Adipocyte (in vitro differentiated cells): ENCODE data around the gene PRM1.

Experiments used
- DNase-seq: peaks from one replicate; pipeline ENCODE4 v3.0.0-alpha.2; 2015; ENCODE audit warnings: low read depth
- H3K27me3 ChIP-seq: replicated peaks from 2 replicates; pipeline ENCODE4 v1.7.0; 2013; ENCODE audit warnings: mild to moderate bottlenecking, low read length, moderate library complexity; ENCODE audit not compliant: control insufficient read depth, insufficient read depth
- H3K36me3 ChIP-seq: 2 replicates; pipeline ENCODE4 v1.7.0; 2013; ENCODE audit warnings: low read length, mild to moderate bottlenecking, moderate library complexity; ENCODE audit not compliant: control insufficient read depth, insufficient read depth, severe bottlenecking
- H3K4me1 ChIP-seq: 2 replicates; pipeline ENCODE4 v1.7.0; 2013; ENCODE audit warnings: mild to moderate bottlenecking, low read length, moderate library complexity; ENCODE audit not compliant: control insufficient read depth, insufficient read depth
- H3K4me3 ChIP-seq: 2 replicates; pipeline ENCODE4 v1.7.0; 2013; ENCODE audit warnings: mild to moderate bottlenecking, low read length, moderate library complexity
- H3K9ac ChIP-seq: 2 replicates; pipeline ENCODE4 v1.7.0; 2013; ENCODE audit warnings: mild to moderate bottlenecking, low read length, moderate library complexity
- H3K9me3 ChIP-seq: 2 replicates; pipeline ENCODE4 v1.7.0; 2013; ENCODE audit warnings: mild to moderate bottlenecking, low read length, moderate library complexity; ENCODE audit not compliant: control insufficient read depth

PRM1 gene

DNA sequence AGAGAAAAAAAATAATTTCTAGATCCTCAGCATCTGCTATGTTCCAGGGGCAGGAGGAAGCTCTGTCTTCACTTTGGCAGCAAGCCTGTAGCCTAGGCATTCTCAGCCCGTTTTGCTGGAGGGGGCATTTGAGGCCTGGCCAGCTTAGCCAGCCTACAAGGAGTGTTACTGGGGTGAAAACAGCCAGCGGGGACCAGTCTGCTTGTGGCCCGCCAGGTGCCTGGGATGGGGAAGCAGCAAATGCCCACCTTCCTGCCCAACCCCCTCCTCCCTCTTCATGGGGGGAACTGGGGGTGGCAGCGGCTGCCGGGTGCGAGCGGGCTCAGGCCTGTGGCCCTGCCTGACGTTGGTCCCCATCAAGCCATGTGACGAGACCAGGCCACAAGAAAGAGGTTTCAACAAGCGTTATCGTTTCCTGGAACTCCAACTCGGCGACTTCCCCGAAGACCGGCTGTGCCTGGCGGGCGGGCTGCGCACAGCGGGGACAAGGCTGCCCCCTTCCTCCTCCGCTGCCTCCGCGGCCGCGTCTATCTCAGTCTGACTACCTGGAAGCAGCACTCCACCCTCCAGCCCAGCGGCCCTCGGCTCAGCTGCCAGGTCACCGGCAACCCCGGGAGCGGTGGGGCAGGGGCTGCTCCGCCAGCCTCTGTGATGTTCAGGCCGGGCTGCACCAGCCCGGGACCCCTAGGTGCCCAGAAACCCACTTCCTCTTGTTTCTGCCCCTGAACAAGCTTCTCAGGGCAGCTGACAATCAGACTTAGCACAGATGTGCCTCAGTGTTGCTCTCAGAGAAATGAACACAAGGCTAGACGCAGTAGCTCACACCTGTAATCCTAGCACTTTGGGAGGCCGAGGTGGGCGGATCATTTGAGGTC, 48.0 kb downstream of the PRM1 start:
- no peak for DNase-seq
- H3K9me3 ChIP-seq = no peaks in the 10 kb centered on the region

DNA sequence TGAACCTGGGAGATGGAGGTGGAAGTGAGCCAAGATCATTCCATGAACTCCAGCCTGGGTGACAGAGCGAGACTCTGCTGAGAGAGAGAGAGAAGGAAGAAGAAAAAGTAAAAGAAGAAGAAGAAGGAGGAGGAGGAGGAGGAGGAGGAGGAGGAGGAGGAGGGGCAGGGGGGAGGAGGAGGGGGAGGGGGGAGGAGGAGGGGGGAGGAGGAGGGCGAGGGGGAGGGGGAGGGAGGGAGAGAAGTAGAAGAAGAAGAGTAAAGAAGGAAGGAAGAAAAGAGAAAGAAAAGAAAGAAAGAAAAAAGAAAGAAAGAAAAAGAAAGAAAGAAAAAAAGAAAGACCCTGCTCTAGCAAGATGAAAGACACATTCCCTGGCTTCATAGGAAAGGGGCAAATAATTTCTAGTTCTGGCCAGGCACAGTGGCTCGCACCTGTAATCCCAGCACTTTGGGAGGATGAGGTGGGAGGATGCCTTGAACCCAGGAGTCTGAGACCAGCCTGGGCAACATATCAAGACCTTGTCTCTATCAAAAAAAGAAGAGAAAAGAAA, 48.8 kb downstream of the PRM1 start:
- Histone ChIP-seq H3K4me3 (no peak overlapping the region), H3K27me3 (no peaks in the 10 kb centered on the region), H3K9ac (no peak overlapping the region), H3K36me3 (no peaks in the 10 kb centered on the region), H3K4me1 (no peaks in the 10 kb centered on the region), H3K9me3 (no peaks in the 10 kb centered on the region)
- DNase-seq = no peak

More for the DNA sequence above, 48.0 kb downstream of the PRM1 start:
- Histone ChIP-seq H3K36me3 (no peaks in the 10 kb centered on the region), H3K9ac (no peak overlapping the region), H3K27me3 (no peaks in the 10 kb centered on the region), H3K4me1 (no peaks in the 10 kb centered on the region), H3K4me3 (no peak overlapping the region)

DNA sequence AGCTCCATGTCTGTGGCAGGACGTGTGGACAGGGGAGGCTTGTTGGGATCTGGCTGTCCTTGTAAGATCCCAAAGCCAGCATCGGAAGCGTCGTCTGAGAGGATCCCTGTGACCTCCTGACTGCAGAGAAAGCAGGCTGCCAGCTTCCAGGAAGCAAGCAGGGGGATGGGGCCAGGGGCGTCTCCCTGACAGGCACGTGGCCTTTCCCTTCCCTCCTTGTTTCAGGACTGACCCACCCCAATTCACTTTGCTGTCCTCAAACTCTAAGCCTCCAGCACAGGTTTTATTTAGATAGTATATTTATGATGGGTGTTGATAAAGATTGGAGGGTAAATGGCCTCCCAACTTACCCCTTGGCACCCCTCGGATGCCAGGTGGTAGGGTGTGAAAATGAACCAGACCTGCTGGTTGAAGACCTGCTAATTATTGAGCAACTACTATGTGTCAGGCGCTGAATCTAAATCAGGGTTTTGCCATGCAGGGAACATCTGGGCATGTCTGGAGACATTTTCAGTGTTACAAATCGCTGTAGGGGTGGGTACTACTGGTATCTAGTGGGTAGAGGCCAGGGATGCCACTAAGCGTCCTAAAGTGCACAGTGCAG, 49.7 kb downstream of the PRM1 start:
- Histone ChIP-seq H3K36me3 (no peaks in the 10 kb centered on the region), H3K9ac (no peak overlapping the region), H3K27me3 (no peaks in the 10 kb centered on the region), H3K4me3 (no peak overlapping the region), H3K9me3 (no peaks in the 10 kb centered on the region), H3K4me1 (no peaks in the 10 kb centered on the region)
- DNase-seq = no peak
